HEK293 (cell line): ENCODE measurements around the gene EXOC2.

Experiments used
- CTCF ChIA-PET: fragments of 350-600 bp; formaldehyde crosslinking; extraction: SDS; loops from one replicate; lab custom pipeline; 2021; ENCODE audit warnings: antibody characterized with exemption; lab: Yijun Ruan, JAX
- POLR2A ChIA-PET: fragments of 300-600 bp; formaldehyde crosslinking; extraction: SDS; loops from one replicate; lab custom pipeline; 2020; ENCODE audit warnings: antibody characterized with exemption, inconsistent platforms; lab: Yijun Ruan, JAX
- H3K27ac ChIP-seq: fragments of 200-500 bp; sonication (Bioruptor generic); 2 replicates; pipeline ENCODE4 v1.5.1; 2014; ENCODE audit warnings: low read depth, low read length, control low read depth, inconsistent platforms; ENCODE audit errors: extremely low read depth
- H3K36me3 ChIP-seq, 2 experiments: fragments of 200-500 bp in 1 of 2; sonication (Bioruptor generic) in 1 of 2; 1 replicate in 1 of 2; 2 replicates in 1 of 2; pipeline ENCODE4 v1.5.1; 2014 to 2017; ENCODE audit warnings: inconsistent platforms in 2 of 2, low read length in 2 of 2; ENCODE audit not compliant: control insufficient read depth in 2 of 2, insufficient read depth in 1 of 2
- H3K4me1 ChIP-seq: fragments of 200-500 bp; sonication (Bioruptor generic); 2 replicates; pipeline ENCODE4 v1.5.1; 2014; ENCODE audit warnings: mild to moderate bottlenecking, low read length, inconsistent platforms; ENCODE audit not compliant: control insufficient read depth, insufficient read depth
- H3K4me3 ChIP-seq: 2 replicates; pipeline ENCODE4 v1.5.1; 2011; ENCODE audit warnings: low read depth, mild to moderate bottlenecking, control low read depth, low read length, moderate library complexity
- H3K9me3 ChIP-seq: fragments of 200-500 bp; sonication (Bioruptor generic); 2 replicates; pipeline ENCODE4 v1.5.1; 2014; ENCODE audit warnings: low read depth, low read length, inconsistent platforms; ENCODE audit not compliant: control insufficient read depth, insufficient read depth
- IKZF3 ChIP-seq: fragments of 450-650 bp; IDR thresholded peaks from 2 replicates; pipeline ENCODE4 v1.5.0; 2018; ENCODE audit warnings: missing biosample characterization, mild to moderate bottlenecking, missing genetic modification characterization, moderate library complexity
- KLF1 ChIP-seq: fragments of 450-650 bp; formaldehyde crosslinking; IDR thresholded peaks from 2 replicates; pipeline ENCODE4 v1.5.1; 2016; ENCODE audit warnings: missing biosample characterization, missing genetic modification characterization
- KLF17 ChIP-seq: fragments of 450-650 bp; formaldehyde crosslinking; IDR thresholded peaks from 2 replicates; pipeline ENCODE4 v1.5.1; 2016; ENCODE audit warnings: missing biosample characterization, missing genetic modification characterization
- PRDM10 ChIP-seq: fragments of 450-650 bp; formaldehyde crosslinking; IDR thresholded peaks from 2 replicates; pipeline ENCODE4 v1.5.1; 2016; ENCODE audit warnings: missing biosample characterization, missing genetic modification characterization
- PRDM6 ChIP-seq: fragments of 450-650 bp; formaldehyde crosslinking; IDR thresholded peaks from 2 replicates; pipeline ENCODE4 v1.5.1; 2017; ENCODE audit warnings: missing biosample characterization, missing genetic modification characterization
- ZBTB49 ChIP-seq: fragments of 450-650 bp; formaldehyde crosslinking; IDR thresholded peaks from 2 replicates; pipeline ENCODE4 v1.5.1; 2016; ENCODE audit warnings: missing biosample characterization, missing genetic modification characterization, low read depth
- ZNF16 ChIP-seq: fragments of 450-650 bp; formaldehyde crosslinking; IDR thresholded peaks from 2 replicates; pipeline ENCODE4 v1.5.1; 2016; ENCODE audit warnings: low read depth, missing biosample characterization, missing genetic modification characterization
- ZNF169 ChIP-seq: fragments of 450-650 bp; formaldehyde crosslinking; IDR thresholded peaks from 2 replicates; pipeline ENCODE4 v1.5.1; 2016; ENCODE audit warnings: missing biosample characterization, missing genetic modification characterization
- ZNF248 ChIP-seq: fragments of 450-650 bp; formaldehyde crosslinking; IDR thresholded peaks from 2 replicates; pipeline ENCODE4 v1.5.1; 2017; ENCODE audit warnings: missing biosample characterization, missing genetic modification characterization
- ZNF266 ChIP-seq: fragments of 450-650 bp; formaldehyde crosslinking; IDR thresholded peaks from 2 replicates; pipeline ENCODE4 v1.5.1; 2016; ENCODE audit warnings: missing biosample characterization, missing genetic modification characterization, low read depth
- ZNF292 ChIP-seq: fragments of 450-650 bp; formaldehyde crosslinking; IDR thresholded peaks from 2 replicates; pipeline ENCODE4 v1.5.1; 2016; ENCODE audit warnings: low read depth, missing biosample characterization, missing genetic modification characterization, borderline replicate concordance
- ZNF529 ChIP-seq: fragments of 450-650 bp; formaldehyde crosslinking; IDR thresholded peaks from 2 replicates; pipeline ENCODE4 v1.5.1; 2017; ENCODE audit warnings: missing genetic modification characterization, missing biosample characterization; ENCODE audit not compliant: insufficient replicate concordance
- ZNF600 ChIP-seq: fragments of 450-650 bp; formaldehyde crosslinking; IDR thresholded peaks from 2 replicates; pipeline ENCODE4 v1.5.1; 2016; ENCODE audit warnings: missing biosample characterization, missing genetic modification characterization
- ZNF610 ChIP-seq: fragments of 450-650 bp; formaldehyde crosslinking; IDR thresholded peaks from 2 replicates; pipeline ENCODE4 v1.5.1; 2016; ENCODE audit warnings: missing biosample characterization, missing genetic modification characterization, borderline replicate concordance
- ZNF654 ChIP-seq: fragments of 450-650 bp; formaldehyde crosslinking; IDR thresholded peaks from 2 replicates; pipeline ENCODE4 v1.5.1; 2016; ENCODE audit warnings: low read depth, missing biosample characterization, missing genetic modification characterization
- ZNF660 ChIP-seq: fragments of 450-650 bp; IDR thresholded peaks from 2 replicates; pipeline ENCODE4 v1.5.1; 2018; ENCODE audit warnings: missing biosample characterization, mild to moderate bottlenecking, missing genetic modification characterization
- ZNF664 ChIP-seq: fragments of 450-650 bp; formaldehyde crosslinking; IDR thresholded peaks from 2 replicates; pipeline ENCODE4 v1.5.1; 2016; ENCODE audit warnings: missing biosample characterization, missing genetic modification characterization
- ZNF776 ChIP-seq: fragments of 450-650 bp; formaldehyde crosslinking; IDR thresholded peaks from 2 replicates; pipeline ENCODE4 v1.5.0; 2017; ENCODE audit warnings: missing biosample characterization, missing genetic modification characterization, borderline replicate concordance
- ZSCAN23 ChIP-seq: fragments of 450-650 bp; formaldehyde crosslinking; IDR thresholded peaks from 2 replicates; pipeline ENCODE4 v1.5.1; 2016; ENCODE audit warnings: missing biosample characterization, missing genetic modification characterization
- ZXDB ChIP-seq: fragments of 450-650 bp; formaldehyde crosslinking; IDR thresholded peaks from 2 replicates; pipeline ENCODE4 v1.5.1; 2016; ENCODE audit warnings: missing biosample characterization, missing genetic modification characterization

Gene EXOC2

GRCh38 chr6:705047-705446 lies 12.1 kb upstream of the EXOC2 start:
- TF ChIP-seq PRDM6 (tag by site-specific recombination) (0 out of 2 replicates have a peak, but pooled peaks have one; percentile 18), KLF17 (tag by site-specific recombination) (no peak), ZNF654 (tag by site-specific recombination) (no peak), PRDM10 (tag by site-specific recombination) (no peak), KLF1 (tag by site-specific recombination) (no peak)
- ChIA-PET POLR2A (no interaction called here), CTCF (interaction anchor here (1.0 to 1.6 kb wide), 3 partner anchors 12 to 111 kb away, joined by 3 to 9 read pairs (median 6); partner anchors contain the start of gene EXOC2)
- Histone ChIP-seq H3K27ac (no peak overlapping the region), H3K9me3 (no peaks in the 10 kb centered on the region), H3K4me3 (no peak overlapping the region), H3K4me1 (peaks cover 6% of the 10 kb centered on the region), H3K36me3 (no peaks in the 10 kb centered on the region)

GRCh38 chr6:704046-704445 lies 11.1 kb upstream of the EXOC2 start:
- Histone ChIP-seq H3K27ac (no peak overlapping the region), H3K4me3 (no peak overlapping the region), H3K9me3 (no peaks in the 10 kb centered on the region), H3K36me3 (no peaks in the 10 kb centered on the region), H3K4me1 (peaks cover 4% of the 10 kb centered on the region)
- 0 out of 2 replicates have a peak, but pooled peaks have one; percentile 40 for TF ChIP-seq ZNF600 (tag by site-specific recombination)
- no peak for TF ChIP-seq ZNF529 (tag by site-specific recombination)
- CTCF ChIA-PET, result interaction anchor here (0.6 to 1.6 kb wide), 4 partner anchors 11 to 110 kb away, joined by 3 to 9 read pairs (median 4); no protein-coding TSS in a partner anchor
- POLR2A ChIA-PET, result interaction anchor here (3.0 kb wide), 1 partner anchor 12 kb away, joined by 13 read pairs; the partner anchor contains the start of gene EXOC2

GRCh38 chr6:703552-703951 lies 10.6 kb upstream of the EXOC2 start:
- Histone ChIP-seq H3K4me3 (no peak overlapping the region), H3K9me3 (no peaks in the 10 kb centered on the region), H3K36me3 (no peaks in the 10 kb centered on the region), H3K4me1 (peaks cover 4% of the 10 kb centered on the region), H3K27ac (no peak overlapping the region)
- CTCF ChIA-PET, result interaction anchor here (0.6 to 1.6 kb wide), 3 partner anchors 11 to 20 kb away, joined by 3 to 9 read pairs (median 3); no protein-coding TSS in a partner anchor
- POLR2A ChIA-PET, result interaction anchor here (3.0 kb wide), 1 partner anchor 11 kb away, joined by 13 read pairs; the partner anchor contains the start of gene EXOC2
- TF ChIP-seq ZNF610 (tag by site-specific recombination) (no peak), IKZF3 (tag by site-specific recombination) (no peak), ZSCAN23 (no peak), ZNF16 (no peak), ZNF292 (tag by site-specific recombination) (no peak), ZNF169 (no peak), ZNF776 (no peak), ZXDB (tag by site-specific recombination) (no peak), ZNF660 (tag by site-specific recombination) (no peak), ZNF248 (tag by site-specific recombination) (no peak), ZBTB49 (no peak), PRDM6 (tag by site-specific recombination) (no peak), ZNF266 (tag by site-specific recombination) (no peak), ZNF664 (tag by site-specific recombination) (no peak)
